Prostate gland (tissue), 2 donors: ENCODE measurements around the gene LSMEM2. TPM values are rescaled to one million over a fixed set of nuclear protein-coding genes. Genes with fewer than 3 reads are reported as not detected.

Experiments used
- DNase-seq: peaks from one replicate; pipeline ENCODE4 v3.0.0-alpha.2; 2019; ENCODE audit warnings: low spot score
- H3K27ac ChIP-seq, 2 donors: fragments of 200-600 bp; sonication (generic); 2 replicates each; pipeline ENCODE4 v1.5.1; 2017 to 2019
- H3K27me3 ChIP-seq: fragments of 200-600 bp; sonication (generic); replicated peaks from 2 replicates; pipeline ENCODE4 v1.5.1; 2019; ENCODE audit not compliant: insufficient read depth
- H3K36me3 ChIP-seq, 2 donors: fragments of 200-600 bp; sonication (generic); 1 replicate in 1 of 2; 2 replicates in 1 of 2; pipeline versions ENCODE4 v1.5.1 to v1.8.1; 2017 to 2019
- H3K4me1 ChIP-seq: fragments of 200-600 bp; sonication (generic); replicated peaks from 2 replicates; pipeline ENCODE4 v1.5.1; 2019
- H3K4me3 ChIP-seq, 2 donors: fragments of 200-600 bp; sonication (generic); 2 replicates each; pipeline ENCODE4 v1.5.1; 2017 to 2019
- H3K9me3 ChIP-seq: fragments of 200-600 bp; sonication (generic); 2 replicates; pipeline ENCODE4 v1.5.1; 2017
- CTCF ChIP-seq, 4 experiments: fragments of 200-600 bp in 2 of 4; fragments of 450-650 bp in 2 of 4; sonication (generic) in 2 of 4; IDR thresholded peaks; 1 replicate in 3 of 4; 2 replicates in 1 of 4; pipeline ENCODE4 v1.5.1; 2016 to 2019; ENCODE audit warnings: antibody characterized with exemption in 4 of 4, mild to moderate bottlenecking in 2 of 4, moderate library complexity in 2 of 4
- POLR2A ChIP-seq: fragments of 450-650 bp; IDR thresholded peaks from one replicate; pipeline ENCODE4 v1.6.1; 2016; ENCODE audit warnings: antibody characterized with exemption, mild to moderate bottlenecking
- POLR2AphosphoS5 ChIP-seq: sonication (generic); formaldehyde crosslinking; IDR thresholded peaks from one replicate; pipeline ENCODE4 v1.6.1; 2017; ENCODE audit warnings: antibody characterized with exemption
- WGBS: methylation state at CpG from one replicate; pipeline ENCODE4 v1.1.5; 2018; 5-methylcytosine and 5-hydroxymethylcytosine counted together
- intact Hi-C: fragments of 100-400 bp; cut with DNase I; formaldehyde crosslinking; loops from one replicate; pipeline ENCODE4 v1.14.2; 2022
- total RNA-seq, 2 donors: library from RNA; depleted of rRNA; stranded (reverse); fragments of >200 nt; gene quantifications; one replicate each; pipeline ENCODE4 v1.1.0, GENCODE V29; 2016

The LSMEM2 gene
- total RNA-seq, 2 donors from 2014 or later: not detected

GRCh38 chr3:50326182-50326541, 47.3 kb downstream of the LSMEM2 start:
- DNase-seq: no peak
- H3K27ac ChIP-seq: no peak overlapping the region
- no peak overlapping the region for H3K4me3 ChIP-seq
- peaks cover under 1 to 13% of the 10 kb centered on the region in 2 donors for H3K36me3 ChIP-seq
- peaks cover 9% of the 10 kb centered on the region for H3K4me1 ChIP-seq
- WGBS: 79% methylated on average over 8 of the region's 8 CpGs
- TF ChIP-seq POLR2A: no peak
- no peak for TF ChIP-seq CTCF (IDR thresholded peaks at IDR 0.05)
- TF ChIP-seq POLR2AphosphoS5: no peak
- H3K27me3 ChIP-seq: no peaks in the 10 kb centered on the region
- intact Hi-C loops: no loop called here
- no peaks in the 10 kb centered on the region for H3K9me3 ChIP-seq

DNA sequence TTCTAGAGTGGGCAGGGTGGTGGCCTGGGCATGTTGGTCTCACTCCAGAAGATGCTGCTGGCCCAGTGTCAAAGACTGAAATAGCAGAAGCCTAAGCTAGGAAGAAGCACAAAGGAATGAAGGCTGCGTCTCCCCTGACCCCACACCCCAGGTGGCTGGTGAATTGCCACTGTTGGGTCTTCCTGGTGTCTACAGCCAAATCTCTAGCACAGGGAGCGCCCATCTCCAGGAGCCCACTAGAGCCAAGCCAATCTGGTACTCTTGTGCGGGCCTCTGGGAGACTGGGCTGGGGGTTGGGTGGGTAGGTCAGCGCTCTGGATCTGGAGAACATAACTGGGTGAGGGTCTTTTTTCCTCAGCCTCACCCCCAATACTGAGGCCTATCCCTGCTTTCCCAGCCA, 48.2 kb downstream of the LSMEM2 start:
- H3K9me3 ChIP-seq: no peaks in the 10 kb centered on the region
- DNase-seq: no peak
- intact Hi-C loops: no loop called here
- no peaks in the 10 kb centered on the region for H3K27me3 ChIP-seq
- H3K4me1 ChIP-seq: peaks cover 9% of the 10 kb centered on the region
- H3K4me3 ChIP-seq: peak overlapping the region; percentile 96 to 99
- WGBS: 44% methylated on average over 4 of the region's 4 CpGs
- H3K36me3 ChIP-seq: peaks cover 8 to 13% of the 10 kb centered on the region in 2 donors
- TF ChIP-seq POLR2AphosphoS5: no peak
- H3K27ac ChIP-seq: peak overlapping the region in 1 of 2 donors; percentile 77

GRCh38 chr3:50327943-50328691, 49.2 kb downstream of the LSMEM2 start, which contains the start of gene TUSC2:
Gene TUSC2, minus strand, starts transcription at chr3:50328223. Its CDS starts 124 bp downstream, at chr3:50328099.
- peaks cover 8 to 13% of the 10 kb centered on the region in 2 donors for H3K36me3 ChIP-seq
- intact Hi-C loops: no loop called here
- DNase-seq: peak; percentile 98
- 1% methylated on average over 53 of the region's 55 CpGs for WGBS
- peaks cover 10% of the 10 kb centered on the region for H3K4me1 ChIP-seq
- peak within 1 kb of the TSS; percentile 73 to 77 for H3K27ac ChIP-seq
- peak; percentile 69 for TF ChIP-seq POLR2A
- TF ChIP-seq CTCF (IDR thresholded peaks at IDR 0.05): peak in 2 of 4 experiments; percentile 12 to 32
- peak; percentile 99 for TF ChIP-seq POLR2AphosphoS5
- no peaks in the 10 kb centered on the region for H3K27me3 ChIP-seq
- peak within 1 kb of the TSS; percentile 96 to 99 for H3K4me3 ChIP-seq
- H3K9me3 ChIP-seq: no peaks in the 10 kb centered on the region

- Histone ChIP-seq H3K27me3 (no peaks in the 10 kb centered on the region), H3K4me1 (peaks cover 24% of the 10 kb centered on the region), H3K36me3 (peaks cover 8 to 13% of the 10 kb centered on the region in 2 donors), H3K9me3 (no peaks in the 10 kb centered on the region), H3K4me3 (no peak overlapping the region), H3K27ac (no peak overlapping the region)
- WGBS: 96% methylated on average over 10 of the region's 10 CpGs
- intact Hi-C loops: no loop called here
- DNase-seq: no peak
- TF ChIP-seq POLR2A (no peak), CTCF (IDR thresholded peaks at IDR 0.05) (no peak), POLR2AphosphoS5 (no peak)
Measured at GRCh38 chr3:50330330-50330729, 51.4 kb downstream of the LSMEM2 start.

DNA sequence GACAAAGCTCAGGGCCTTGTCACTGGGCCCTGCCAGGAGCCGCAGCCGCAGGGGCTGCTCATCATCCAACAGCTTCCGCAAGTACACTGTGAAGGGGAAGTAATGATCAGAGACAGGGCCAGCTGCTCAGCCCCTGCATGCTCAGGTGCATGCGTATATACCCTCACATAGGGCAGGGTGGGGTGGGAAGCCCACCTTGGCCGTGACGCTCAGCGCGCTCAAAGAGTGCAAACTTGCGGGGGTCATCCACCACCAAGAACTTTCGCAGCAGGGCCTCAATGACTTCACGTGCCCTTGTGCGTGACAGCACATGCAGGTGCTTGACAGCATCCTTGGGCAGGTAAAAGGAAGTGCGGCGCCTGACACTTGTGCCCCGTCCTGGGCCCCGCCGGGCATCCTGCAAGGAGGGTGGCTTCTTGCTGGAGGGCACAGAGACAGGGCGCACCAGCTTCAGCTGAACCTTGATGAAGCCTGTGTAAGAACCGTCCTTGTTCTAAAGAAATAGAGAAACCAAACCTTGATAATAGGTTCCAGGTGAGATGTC, 52.5 kb downstream of the LSMEM2 start:
- H3K27me3 ChIP-seq: no peaks in the 10 kb centered on the region
- H3K4me3 ChIP-seq: no peak overlapping the region
- H3K27ac ChIP-seq: no peak overlapping the region
- peaks cover 35% of the 10 kb centered on the region for H3K4me1 ChIP-seq
- no peak for DNase-seq
- TF ChIP-seq POLR2AphosphoS5: no peak
- no peak for TF ChIP-seq CTCF (IDR thresholded peaks at IDR 0.05)
- no peak for TF ChIP-seq POLR2A
- no peaks in the 10 kb centered on the region for H3K9me3 ChIP-seq
- 93% methylated on average over 19 of the region's 19 CpGs for WGBS
- peaks cover 8 to 13% of the 10 kb centered on the region in 2 donors for H3K36me3 ChIP-seq
- intact Hi-C loops: no loop called here
